ENCODE measurements around the gene AQP12A.
"Not testable (repeated sequence)": the region's sequence is repeated elsewhere in the genome, so short reads cannot be mapped to it uniquely, and the experiment has no call there.

AQP12A gene

DNA sequence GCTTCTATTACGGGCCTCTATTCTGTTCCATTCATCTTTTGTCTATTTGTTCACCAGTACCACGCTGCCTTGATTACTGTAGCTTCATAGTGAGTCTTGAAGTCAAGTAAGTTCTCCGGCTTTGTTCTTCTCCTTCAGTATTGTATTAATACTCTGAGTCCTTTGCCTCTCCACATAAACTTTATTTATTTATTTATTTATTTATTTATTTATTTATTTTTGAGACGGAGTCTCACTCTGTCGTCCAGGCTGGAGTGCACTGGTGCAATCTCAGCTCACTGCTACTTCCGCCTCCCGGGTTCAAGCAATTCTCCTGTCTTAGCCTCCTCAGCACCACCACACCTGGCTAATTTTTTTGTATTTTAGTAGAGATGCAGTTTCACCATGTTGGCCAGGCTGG lies 31.8 kb upstream of the AQP12A start:
- not testable (repeated sequence) for DNase-seq (ENCODE audit: low read depth in 3 of 3)

GRCh38 chr2:240662681-240663080 lies 29.0 kb upstream of the AQP12A start:
- no peak for DNase-seq (ENCODE audit: low read depth in 3 of 3)

- DNase-seq (ENCODE audit: low read depth in 3 of 3) = no peak
These were observed 28.0 kb upstream of the AQP12A start for GRCh38 chr2:240663546-240664190.

DNA sequence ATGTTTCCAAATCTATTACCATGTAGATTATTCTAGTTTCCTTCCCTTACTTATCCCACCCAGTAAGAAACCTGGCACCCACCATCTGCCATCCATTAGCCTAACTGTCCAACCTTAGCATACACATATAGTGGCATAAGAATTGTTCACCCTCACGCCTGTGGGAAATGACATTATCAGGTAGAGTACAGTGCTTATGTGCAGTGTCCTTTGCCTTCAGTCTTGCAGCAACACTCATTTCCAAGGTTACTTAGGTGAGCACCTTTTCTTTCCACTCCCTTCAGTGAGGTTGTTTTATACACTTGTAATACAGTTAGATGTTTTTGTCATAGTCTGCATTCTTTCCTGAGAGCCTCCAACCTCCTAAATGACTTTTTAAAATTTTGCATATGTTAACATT lies 27.0 kb upstream of the AQP12A start:
- DNase-seq (ENCODE audit: low read depth in 3 of 3) = no peak

GRCh38 chr2:240670402-240670801 lies 21.3 kb upstream of the AQP12A start:
- DNase-seq (ENCODE audit: low read depth in 3 of 3) = no peak

GRCh38 chr2:240670950-240671349 lies 20.7 kb upstream of the AQP12A start:
- DNase-seq (ENCODE audit: low read depth in 3 of 3) = no peak

GRCh38 chr2:240672076-240672700 lies 19.5 kb upstream of the AQP12A start:
- no peak for DNase-seq (ENCODE audit: low read depth in 3 of 3)

- DNase-seq (ENCODE audit: low read depth in 3 of 3) = no peak
These were observed 18.9 kb upstream of the AQP12A start for GRCh38 chr2:240672701-240673190.

DNA sequence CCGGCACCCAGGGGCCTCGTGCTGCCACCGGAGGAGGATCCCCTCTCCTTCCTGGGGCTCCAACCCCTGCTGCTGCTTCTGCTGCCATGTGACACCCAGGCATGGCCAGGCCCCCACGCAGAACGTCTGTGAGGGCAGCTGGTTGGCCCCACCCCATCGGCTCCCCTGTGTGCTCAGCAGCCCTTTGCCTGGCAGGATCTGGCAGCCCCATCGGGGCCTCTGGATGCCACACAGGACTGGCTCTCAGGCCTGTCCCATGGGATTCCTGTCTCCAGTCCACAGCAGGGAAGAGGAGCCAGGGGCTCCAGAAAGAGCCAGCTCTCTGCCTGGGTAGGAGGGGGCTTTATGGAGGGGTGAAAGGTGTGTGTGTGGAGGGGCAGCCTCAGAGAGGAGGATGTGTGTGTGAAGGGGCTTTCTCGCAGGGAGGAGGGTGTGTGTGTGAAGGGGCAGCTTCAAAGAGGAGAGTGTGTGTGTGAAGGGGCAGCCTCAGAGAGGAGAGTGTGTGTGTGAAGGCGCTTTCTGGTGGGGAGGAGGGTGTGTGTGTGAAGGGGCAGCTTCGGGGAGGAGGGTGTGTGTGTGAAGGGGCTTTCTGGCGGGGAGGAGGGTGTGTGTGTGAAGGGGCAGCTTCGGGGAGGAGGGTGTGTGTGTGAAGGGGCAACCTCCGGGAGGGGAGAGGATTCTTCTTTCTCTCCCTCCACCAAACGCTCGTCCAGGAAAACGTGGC lies 17.0 kb upstream of the AQP12A start:
- DNase-seq (ENCODE audit: low read depth in 3 of 3) = not testable (repeated sequence)

DNA sequence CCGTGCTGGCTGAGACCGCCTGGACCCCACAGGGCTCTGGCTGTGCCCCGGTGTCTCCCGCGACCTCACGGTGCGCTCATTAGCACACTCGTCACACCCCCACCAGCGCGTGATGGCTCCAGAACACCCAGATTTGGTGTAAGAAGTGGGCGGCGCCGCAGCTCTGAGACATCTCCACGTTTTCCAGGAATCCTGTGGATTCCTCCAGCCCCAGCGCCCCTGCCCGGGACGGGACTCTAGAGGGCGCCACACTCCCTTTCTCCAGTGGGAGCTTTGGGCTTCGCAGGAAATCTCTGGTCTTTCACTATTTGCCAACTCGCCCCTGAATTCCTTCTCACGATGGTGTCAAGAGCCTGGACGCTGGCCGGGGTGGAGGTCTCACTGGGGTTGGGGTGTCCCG lies 16.3 kb upstream of the AQP12A start:
- not testable (repeated sequence) for DNase-seq (ENCODE audit: low read depth in 3 of 3)

DNA sequence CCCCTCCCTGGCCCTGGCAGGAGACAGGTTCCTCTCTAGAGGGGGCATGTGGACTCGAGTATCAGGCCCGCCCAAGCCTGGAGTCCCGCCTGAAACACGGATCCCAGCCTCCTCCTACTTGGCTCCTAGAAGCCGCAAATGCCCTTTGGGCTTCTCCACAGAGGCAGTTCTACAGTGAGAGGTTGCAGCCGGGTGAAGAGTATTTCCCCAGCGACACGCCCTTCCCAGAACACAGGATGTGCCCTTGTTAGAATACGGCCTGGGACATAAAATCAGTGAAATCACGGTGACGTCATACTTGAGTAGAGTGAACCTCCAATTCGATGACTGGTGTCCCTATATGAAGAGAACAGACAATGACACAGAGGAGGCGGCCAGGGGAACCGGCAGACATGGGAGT lies 13.6 kb upstream of the AQP12A start:
- DNase-seq (ENCODE audit: low read depth in 3 of 3) = not testable (repeated sequence)

GRCh38 chr2:240678909-240679308 lies 12.8 kb upstream of the AQP12A start:
- DNase-seq (ENCODE audit: low read depth in 3 of 3) = not testable (repeated sequence)

DNA sequence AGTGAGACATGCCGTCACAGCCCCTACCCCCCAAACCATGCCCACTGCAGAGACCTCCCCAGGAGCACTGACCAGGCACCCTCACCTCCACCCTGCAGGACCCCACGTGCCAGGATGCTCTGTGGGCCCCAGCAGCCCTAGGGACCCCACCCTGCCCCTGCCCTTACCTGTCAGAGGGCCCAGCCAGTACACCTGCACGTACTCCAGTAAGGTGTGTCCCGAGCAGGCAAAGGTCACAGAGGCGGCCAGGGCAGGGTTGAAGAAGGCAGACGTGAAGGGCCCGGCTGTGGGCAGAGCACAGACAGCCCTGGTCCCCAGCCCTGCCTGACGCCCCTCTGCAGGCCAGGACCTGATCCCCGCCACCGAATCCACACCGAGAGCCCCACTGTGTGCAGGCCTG lies 11.5 kb upstream of the AQP12A start:
- DNase-seq (ENCODE audit: low read depth in 3 of 3) = not testable (repeated sequence)

- not testable (repeated sequence) for DNase-seq (ENCODE audit: low read depth in 3 of 3)
These were observed 9.0 kb upstream of the AQP12A start, which contains the start of gene AQP12B for GRCh38 chr2:240682431-240683224. AQP12B (minus strand) TSS chr2:240682885; CDS start chr2:240682837, 48 bp downstream.

DNA sequence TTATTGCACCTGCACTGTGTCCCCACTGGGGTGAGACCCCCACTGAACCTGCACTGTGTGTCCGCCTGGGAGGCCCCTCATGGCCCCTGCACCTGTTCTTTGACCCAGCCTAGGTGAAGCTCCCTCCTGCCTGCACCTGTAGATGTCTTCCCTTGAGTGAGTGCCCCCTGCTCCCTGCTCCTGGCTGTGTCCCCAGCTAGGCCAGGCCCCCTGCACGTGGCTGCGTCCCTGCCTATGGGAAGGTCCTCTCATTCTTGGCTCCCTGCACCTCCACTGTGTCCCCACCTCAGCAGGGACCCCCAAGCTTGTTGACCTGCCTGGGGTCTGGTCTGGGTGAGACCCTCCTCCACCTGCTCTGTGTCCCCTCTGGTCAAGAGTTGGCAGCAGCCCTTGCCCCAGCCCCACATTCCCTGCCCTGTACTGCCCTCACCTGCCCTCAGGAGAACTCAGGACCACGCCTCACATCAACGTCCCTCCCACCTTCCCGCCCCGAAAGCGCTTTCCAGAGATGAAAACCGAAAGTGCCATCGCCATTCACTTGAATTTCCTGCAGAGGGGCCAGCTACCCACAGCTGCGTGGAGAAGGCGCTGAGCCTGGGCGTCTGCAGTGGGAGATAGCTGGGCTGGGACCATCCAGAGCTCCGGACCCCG lies 8.2 kb upstream of the AQP12A start:
- DNase-seq (ENCODE audit: low read depth in 3 of 3) = not testable (repeated sequence)

- not testable (repeated sequence) for DNase-seq (ENCODE audit: low read depth in 3 of 3)
These were observed 7.5 kb upstream of the AQP12A start for GRCh38 chr2:240683980-240684728.

GRCh38 chr2:240685771-240686371 lies 5.8 kb upstream of the AQP12A start:
- no peak for DNase-seq (ENCODE audit: low read depth in 3 of 3)

GRCh38 chr2:240686460-240686859 lies 5.2 kb upstream of the AQP12A start:
- DNase-seq (ENCODE audit: low read depth in 3 of 3) = no peak

- no peak for DNase-seq (ENCODE audit: low read depth in 3 of 3)
These were observed 4.5 kb upstream of the AQP12A start for GRCh38 chr2:240687045-240687740.
